ENCODE data around the gene CCDC83. TPM values are rescaled to one million over a fixed set of nuclear protein-coding genes. Genes with fewer than 3 reads are reported as not detected.

The CCDC83 gene
- total and polyA plus RNA-seq, 2 donors (not counting 3 experiments of a cell fraction or from before 2014, with no cell fraction given) = not detected

GRCh38 chr11:85930879-85931366 lies 75.7 kb downstream of the CCDC83 start:
- TF ChIP-seq EZH2 (IDR thresholded peaks at IDR 0.05; ENCODE audit: borderline replicate concordance, low read depth, low read length, severe bottlenecking) = no peak
- TF ChIP-seq POLR2A (IDR thresholded peaks at IDR 0.05; ENCODE audit: low read depth, low read length) = no peak
- TF ChIP-seq MAX (IDR thresholded peaks at IDR 0.05; ENCODE audit: insufficient read depth, insufficient read length) = no peak
- TF ChIP-seq CTCF (IDR thresholded peaks at IDR 0.05; ENCODE audit: extremely low read depth in 1 of 2, insufficient read depth in 1 of 2, low read depth in 1 of 2, low read length in 2 of 2) = no peak
- TF ChIP-seq MYC (IDR thresholded peaks at IDR 0.05; ENCODE audit: low read depth, low read length) = no peak
- Histone ChIP-seq H3K36me3 (ENCODE audit: control insufficient read depth in 2 of 2, extremely low read depth in 1 of 2, insufficient read depth in 2 of 2, low read length in 2 of 2) (no peaks in the 10 kb centered on the region), H4K20me1 (replicated peaks; ENCODE audit: control insufficient read depth, extremely low read depth, insufficient read depth, low read length) (no peaks in the 10 kb centered on the region), H3K4me3 (replicated peaks in 1 of 3; ENCODE audit: insufficient read depth in 1 of 3, low read depth in 1 of 3, low read length in 3 of 3) (no peak overlapping the region), H3K4me2 (ENCODE audit: insufficient read depth, low read length) (no peak overlapping the region), H3K27ac (ENCODE audit: insufficient read depth, low read depth, low read length) (no peak overlapping the region), H3K9me1 (replicated peaks; ENCODE audit: control insufficient read depth, extremely low read depth, insufficient read depth, low read length) (no peaks in the 10 kb centered on the region), H3K9ac (replicated peaks; ENCODE audit: extremely low read depth, insufficient read depth, low read length) (no peak overlapping the region), H3K27me3 (ENCODE audit: control insufficient read depth in 2 of 2, insufficient read depth in 2 of 2, low read length in 2 of 2) (peaks cover 0 to 3% of the 10 kb centered on the region in 2 experiments), H3K4me1 (ENCODE audit: control insufficient read depth, extremely low read depth, insufficient read depth, low read length) (no peaks in the 10 kb centered on the region), H3K9me3 (replicated peaks; ENCODE audit: control insufficient read depth, insufficient read depth, low read length) (no peaks in the 10 kb centered on the region), H3K79me2 (ENCODE audit: control insufficient read depth, insufficient read depth, low read length) (no peaks in the 10 kb centered on the region), H2AFZ (ENCODE audit: low read depth, low read length) (no peak overlapping the region)
- POLR2A ChIA-PET = no interaction called here
- dilution Hi-C loops (cut with MboI; ENCODE audit: extremely low pct_ligation_motif_present, low sequenced_read_pairs) (no loop called here), intact Hi-C loops (cut with micrococcal nuclease) (no loop called here)
- CTCF ChIA-PET = no interaction called here
- DNase-seq (ENCODE audit: low read depth, low spot score) = no peak
- BruUV-seq (replicated peaks) = no TSS peak
- FAIRE-seq = no peak

GRCh38 chr11:85934596-85935169 lies 79.5 kb downstream of the CCDC83 start:
- intact Hi-C loops (cut with micrococcal nuclease) (no loop called here), dilution Hi-C loops (cut with MboI; ENCODE audit: extremely low pct_ligation_motif_present, low sequenced_read_pairs) (no loop called here)
- Histone ChIP-seq H3K27ac (ENCODE audit: insufficient read depth, low read depth, low read length) (no peak overlapping the region), H3K4me3 (replicated peaks in 1 of 3; ENCODE audit: insufficient read depth in 1 of 3, low read depth in 1 of 3, low read length in 3 of 3) (no peak overlapping the region), H3K9ac (replicated peaks; ENCODE audit: extremely low read depth, insufficient read depth, low read length) (no peak overlapping the region), H3K4me1 (ENCODE audit: control insufficient read depth, extremely low read depth, insufficient read depth, low read length) (no peaks in the 10 kb centered on the region), H3K4me2 (ENCODE audit: insufficient read depth, low read length) (peak overlapping the region; percentile 38), H3K79me2 (ENCODE audit: control insufficient read depth, insufficient read depth, low read length) (no peaks in the 10 kb centered on the region), H3K9me3 (replicated peaks; ENCODE audit: control insufficient read depth, insufficient read depth, low read length) (no peaks in the 10 kb centered on the region), H3K9me1 (replicated peaks; ENCODE audit: control insufficient read depth, extremely low read depth, insufficient read depth, low read length) (no peaks in the 10 kb centered on the region), H2AFZ (ENCODE audit: low read depth, low read length) (peak overlapping the region; percentile 87), H3K27me3 (ENCODE audit: control insufficient read depth in 2 of 2, insufficient read depth in 2 of 2, low read length in 2 of 2) (no peaks in the 10 kb centered on the region), H4K20me1 (replicated peaks; ENCODE audit: control insufficient read depth, extremely low read depth, insufficient read depth, low read length) (no peaks in the 10 kb centered on the region), H3K36me3 (ENCODE audit: control insufficient read depth in 2 of 2, extremely low read depth in 1 of 2, insufficient read depth in 2 of 2, low read length in 2 of 2) (no peaks in the 10 kb centered on the region)
- BruUV-seq (replicated peaks) = no TSS peak
- FAIRE-seq (no peak), DNase-seq (ENCODE audit: low read depth, low spot score) (no peak)
- TF ChIP-seq POLR2AphosphoS5 (IDR thresholded peaks at IDR 0.05; ENCODE audit: insufficient read depth, low read depth, low read length) (no peak), FOS (IDR thresholded peaks at IDR 0.05; ENCODE audit: borderline replicate concordance, insufficient read depth, low read length) (no peak), POLR2A (IDR thresholded peaks at IDR 0.05; ENCODE audit: low read depth, low read length) (no peak), JUN (IDR thresholded peaks at IDR 0.05; ENCODE audit: borderline replicate concordance, insufficient read depth, insufficient read length, low read depth) (no peak), GATA2 (IDR thresholded peaks at IDR 0.05; ENCODE audit: insufficient read depth, insufficient read length, low read depth, low read length) (no peak), MYC (IDR thresholded peaks at IDR 0.05; ENCODE audit: low read depth, low read length) (no peak), EZH2 (IDR thresholded peaks at IDR 0.05; ENCODE audit: borderline replicate concordance, low read depth, low read length, severe bottlenecking) (no peak), MAX (IDR thresholded peaks at IDR 0.05; ENCODE audit: insufficient read depth, insufficient read length) (no peak), CTCF (IDR thresholded peaks at IDR 0.05; ENCODE audit: extremely low read depth in 1 of 2, insufficient read depth in 1 of 2, low read depth in 1 of 2, low read length in 2 of 2) (no peak)
- ChIA-PET CTCF (no interaction called here), POLR2A (no interaction called here)

Measured in endothelial cell of umbilical vein (primary cell).